Fibroblast of skin of scalp (primary cell): Measurements from ENCODE around the gene EDAR.
A peak's percentile ranks its signal among the peaks of the same experiment; 100 is the strongest.

Experiments used
- DNase-seq: peaks from one replicate; pipeline ENCODE4 v3.0.0-alpha.2; 2013

EDAR gene

DNA sequence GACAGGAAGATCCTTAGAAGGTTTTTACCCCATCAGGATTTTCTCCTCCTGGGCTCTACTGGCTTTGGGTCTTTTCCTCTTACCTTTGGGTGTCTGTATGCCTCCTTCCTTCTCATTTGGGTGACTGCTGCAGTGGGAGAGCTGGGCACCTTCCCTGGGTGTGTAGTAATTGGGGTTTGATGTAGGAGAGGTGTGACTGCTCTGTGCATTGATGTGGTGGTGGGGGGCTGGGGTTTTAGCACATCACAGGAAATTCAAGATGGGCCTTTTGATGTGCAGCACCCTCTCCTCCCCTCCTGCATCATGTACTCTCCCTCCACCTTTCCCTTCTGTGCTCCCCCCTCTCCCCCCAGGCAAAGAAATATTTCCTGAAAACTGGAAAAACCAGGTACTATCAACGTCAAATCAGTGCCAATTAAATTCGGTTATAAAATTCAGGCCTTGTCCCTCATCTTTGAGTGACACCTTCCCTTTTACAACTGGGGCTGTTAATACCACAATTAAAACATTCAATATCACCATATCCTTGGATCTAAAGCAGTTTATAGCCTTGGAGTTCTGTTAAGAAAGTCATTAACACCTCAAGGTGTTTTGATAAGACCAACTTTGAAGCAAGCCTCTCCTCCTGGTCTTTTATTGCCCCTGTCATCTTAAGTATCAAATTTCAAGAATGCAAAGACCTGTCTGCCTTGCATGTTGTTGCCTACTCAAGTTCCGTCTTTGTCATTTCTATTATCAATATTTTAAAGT is 23.3 kb downstream of the EDAR start:
- no peak for DNase-seq

- DNase-seq = no peak
These were observed 26.0 kb downstream of the EDAR start for GRCh38 chr2:108963057-108963456.

- no peak for DNase-seq
These were observed 27.2 kb downstream of the EDAR start for GRCh38 chr2:108961796-108962195.

- no peak for DNase-seq
These were observed 29.0 kb downstream of the EDAR start for GRCh38 chr2:108960006-108960405.

DNA sequence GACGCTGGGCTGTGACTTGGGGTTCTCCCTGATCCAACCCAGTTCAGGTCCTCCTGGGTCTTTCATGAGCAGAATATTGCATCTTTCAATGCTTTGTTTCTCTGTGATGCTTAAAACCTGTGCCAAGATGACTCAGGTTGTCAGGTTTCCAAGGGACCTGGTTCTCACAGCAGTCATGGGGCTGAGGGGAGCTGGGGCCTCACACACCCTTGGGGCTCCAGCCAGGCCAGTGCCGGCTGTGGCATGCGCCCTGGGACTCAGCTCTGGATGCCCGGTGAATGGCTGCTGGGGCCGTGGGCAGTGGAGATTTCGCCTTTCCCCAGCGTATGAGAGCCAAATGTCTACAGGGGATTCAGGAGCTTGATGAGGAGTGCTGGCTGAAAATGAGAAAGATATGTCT is 29.6 kb downstream of the EDAR start:
- DNase-seq = no peak

- no peak for DNase-seq
These were observed 30.2 kb downstream of the EDAR start for GRCh38 chr2:108958632-108959341.

DNA sequence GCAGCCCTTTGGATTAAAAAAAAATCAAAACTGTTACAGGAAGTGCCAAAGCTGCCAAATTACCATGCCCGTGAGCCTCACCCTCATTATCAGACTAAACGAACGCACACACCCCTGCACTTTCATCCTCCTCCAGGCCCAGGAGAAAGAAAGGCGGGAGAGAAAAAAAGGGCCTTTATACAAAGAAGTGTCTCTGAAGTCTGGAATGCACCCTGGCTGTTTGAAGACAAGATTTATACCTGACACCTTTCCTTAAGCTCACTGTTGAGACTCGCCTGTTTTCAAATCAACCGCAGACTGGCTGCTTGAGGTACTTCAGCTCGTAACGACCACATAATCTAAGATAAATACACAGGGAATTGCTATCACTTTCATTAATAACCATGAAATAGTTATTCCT is 31.0 kb downstream of the EDAR start:
- no peak for DNase-seq

GRCh38 chr2:108956375-108956774 is 32.6 kb downstream of the EDAR start:
- no peak for DNase-seq

DNA sequence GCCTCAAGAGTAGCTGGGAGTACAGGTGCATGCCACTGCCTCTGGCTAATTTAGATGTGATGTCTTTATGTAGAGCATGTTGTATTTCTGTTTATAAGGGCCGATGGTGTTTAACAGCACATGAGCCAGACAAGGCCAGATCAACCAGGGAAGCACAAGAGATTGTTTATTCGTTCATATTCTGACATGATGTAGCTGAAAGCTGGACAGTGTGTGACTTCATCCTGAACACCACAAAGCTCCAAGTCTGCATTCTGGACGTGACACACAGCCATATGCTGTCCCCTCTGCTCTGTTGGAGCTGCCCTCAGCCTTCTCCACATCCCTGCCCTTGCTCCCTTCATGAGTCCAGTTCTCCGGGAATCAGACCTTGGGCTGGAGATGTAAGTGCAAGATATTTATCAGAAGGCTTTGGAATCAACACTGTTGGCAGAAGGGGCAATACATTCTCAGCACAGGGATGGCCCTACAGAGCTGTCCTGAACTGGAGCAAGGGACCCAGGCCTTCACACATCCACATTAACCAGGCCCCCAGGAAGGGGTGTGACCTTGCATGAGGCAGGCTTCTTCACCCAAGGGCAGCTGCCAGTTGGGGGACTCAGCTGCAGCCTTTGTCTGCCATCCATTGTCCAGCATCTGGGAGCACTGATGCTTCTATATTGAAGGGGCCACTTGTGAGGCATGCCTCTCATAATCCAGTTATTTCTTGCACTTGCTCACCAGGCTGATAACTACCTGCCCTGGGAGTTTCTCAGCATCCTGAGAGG is 38.5 kb downstream of the EDAR start:
- DNase-seq = no peak

GRCh38 chr2:108949316-108950239 is 39.4 kb downstream of the EDAR start:
- peak; percentile 11 for DNase-seq

DNA sequence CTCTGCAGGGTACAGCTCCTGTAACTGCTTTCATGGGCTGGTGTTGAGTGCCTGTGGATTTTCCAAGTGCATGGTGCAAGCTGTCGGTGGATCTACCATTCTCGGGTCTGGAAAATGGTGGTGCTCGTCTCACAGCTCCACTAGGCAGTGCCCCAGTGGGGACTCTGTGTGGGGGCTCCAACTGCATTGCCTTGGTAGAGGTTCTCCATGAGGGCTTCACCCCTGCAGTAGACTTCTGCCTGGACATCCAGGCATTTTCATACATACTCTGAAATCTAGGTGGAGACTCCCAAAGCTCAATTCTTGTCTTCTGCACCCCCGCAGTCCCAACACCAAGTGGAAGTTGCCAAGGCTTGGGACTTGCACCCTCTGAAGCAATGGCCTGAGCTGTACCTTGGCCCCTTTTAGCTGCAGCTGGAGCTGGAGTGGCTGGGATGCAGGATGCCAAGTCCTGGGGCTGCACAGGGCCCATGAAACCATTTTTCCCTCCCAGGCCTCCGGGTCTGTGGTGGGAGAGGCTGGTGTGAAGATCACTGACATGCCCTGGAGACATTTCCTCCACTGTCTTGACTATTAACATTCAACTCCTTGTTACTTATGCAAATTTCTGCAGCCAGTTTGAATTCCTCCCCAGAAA is 41.6 kb downstream of the EDAR start:
- DNase-seq = no peak

GRCh38 chr2:108946442-108946841 is 42.6 kb downstream of the EDAR start:
- no peak for DNase-seq

GRCh38 chr2:108945969-108946368 is 43.1 kb downstream of the EDAR start:
- peak; percentile 14 for DNase-seq

DNA sequence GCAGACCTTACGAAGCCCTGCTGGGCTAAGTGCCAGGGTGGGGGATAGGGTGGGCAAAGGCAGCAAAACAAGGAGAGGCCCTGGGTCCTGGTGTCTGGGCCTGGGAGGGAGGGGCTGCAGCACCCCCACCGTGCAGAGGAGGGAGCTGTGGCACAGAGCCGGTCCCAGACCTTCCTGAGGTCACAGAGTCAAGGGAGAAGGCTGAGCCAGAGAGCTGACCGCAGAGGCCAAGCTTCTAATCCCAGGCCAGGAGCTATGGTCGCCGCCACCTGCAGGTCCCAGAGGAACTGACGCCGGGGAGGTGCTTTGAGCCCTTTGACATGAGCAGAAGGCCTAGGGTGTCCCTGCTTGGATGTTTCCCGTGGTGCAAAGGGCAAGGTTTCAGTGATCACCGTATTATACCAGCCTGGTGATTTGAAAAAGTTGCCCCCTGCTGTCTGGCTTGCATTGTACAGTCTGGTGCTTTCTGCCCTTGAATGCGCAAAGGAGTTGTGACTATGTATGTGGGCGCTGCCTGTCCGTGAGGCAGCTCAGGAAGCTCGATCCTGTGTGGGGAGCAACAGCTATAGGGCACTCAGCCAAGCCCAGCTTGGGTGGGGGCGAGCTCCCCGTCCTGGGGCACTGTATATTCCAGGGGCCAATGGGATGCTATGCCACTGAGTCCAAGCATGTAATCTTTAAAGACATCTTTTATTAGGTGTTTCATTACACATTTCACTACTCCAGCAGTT is 44.3 kb downstream of the EDAR start:
- DNase-seq = no peak

GRCh38 chr2:108943751-108944150 is 45.3 kb downstream of the EDAR start:
- no peak for DNase-seq

DNA sequence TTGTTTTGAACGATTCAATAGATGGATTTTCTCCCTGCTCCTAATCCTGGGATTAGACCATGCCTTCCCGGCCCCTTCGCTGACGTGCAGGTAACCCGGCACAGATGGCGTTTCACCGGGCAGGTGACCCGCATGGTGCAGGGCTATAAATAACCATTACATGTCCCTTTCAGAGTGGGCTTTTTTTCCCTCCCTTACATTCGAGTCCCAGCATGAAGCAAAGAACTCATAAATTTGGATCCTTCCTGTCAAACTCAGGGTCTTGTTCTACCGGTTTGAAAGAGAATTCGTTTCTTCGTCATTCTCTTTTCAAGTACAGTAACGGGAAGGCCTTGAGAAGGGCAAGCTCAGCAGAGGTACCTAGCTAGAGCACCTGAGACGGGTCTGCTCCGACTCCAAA is 46.1 kb downstream of the EDAR start:
- DNase-seq = no peak

DNA sequence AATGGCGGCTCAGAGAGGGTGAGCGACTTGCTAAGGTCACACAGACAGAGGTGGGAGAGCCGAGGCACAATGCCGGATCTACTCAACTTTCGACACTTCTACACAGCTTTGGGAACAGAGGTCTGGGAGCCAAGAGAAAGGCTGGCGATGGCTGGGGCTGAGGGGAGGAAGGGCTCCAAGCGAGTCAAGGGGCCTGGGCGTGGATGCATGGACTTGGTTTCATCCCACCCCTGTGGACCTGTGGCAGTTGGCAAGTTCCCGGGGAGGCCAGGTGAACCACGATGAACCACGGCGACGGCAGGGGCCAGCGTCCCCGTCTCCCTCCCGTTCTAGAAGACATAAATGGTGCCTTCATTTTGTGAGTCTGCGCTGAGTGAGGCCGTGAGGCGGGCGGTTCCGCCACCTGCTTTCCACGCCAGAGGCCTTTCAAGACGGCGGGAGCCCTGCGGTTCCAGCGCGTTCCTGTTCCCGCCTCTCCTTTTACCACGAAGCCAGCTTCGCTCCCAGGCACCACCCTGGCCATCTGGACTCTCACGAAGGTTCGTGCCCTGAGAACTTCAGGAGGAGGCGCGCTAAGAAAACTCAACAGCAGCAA is 46.7 kb downstream of the EDAR start:
- no peak for DNase-seq

DNA sequence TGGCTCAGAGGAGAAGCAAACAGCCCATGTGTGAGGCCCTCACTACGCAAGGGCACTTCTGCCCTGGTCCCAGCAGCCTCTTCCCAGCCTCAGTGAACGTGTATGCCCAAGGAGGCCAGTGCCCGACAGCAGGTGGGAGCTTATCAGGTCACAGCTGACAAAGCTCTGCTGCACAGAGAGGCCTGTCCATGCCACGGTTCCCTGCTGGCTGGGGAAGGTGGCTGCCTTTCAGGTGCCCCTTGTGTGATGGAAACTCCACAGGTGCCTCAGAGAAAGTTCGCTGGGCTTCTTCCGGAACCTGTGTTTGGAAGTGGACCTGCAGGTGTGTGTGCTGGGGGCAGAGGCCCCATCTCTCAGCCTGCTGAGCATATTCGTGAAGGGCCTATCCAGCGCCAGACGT is 47.3 kb downstream of the EDAR start:
- no peak for DNase-seq

DNA sequence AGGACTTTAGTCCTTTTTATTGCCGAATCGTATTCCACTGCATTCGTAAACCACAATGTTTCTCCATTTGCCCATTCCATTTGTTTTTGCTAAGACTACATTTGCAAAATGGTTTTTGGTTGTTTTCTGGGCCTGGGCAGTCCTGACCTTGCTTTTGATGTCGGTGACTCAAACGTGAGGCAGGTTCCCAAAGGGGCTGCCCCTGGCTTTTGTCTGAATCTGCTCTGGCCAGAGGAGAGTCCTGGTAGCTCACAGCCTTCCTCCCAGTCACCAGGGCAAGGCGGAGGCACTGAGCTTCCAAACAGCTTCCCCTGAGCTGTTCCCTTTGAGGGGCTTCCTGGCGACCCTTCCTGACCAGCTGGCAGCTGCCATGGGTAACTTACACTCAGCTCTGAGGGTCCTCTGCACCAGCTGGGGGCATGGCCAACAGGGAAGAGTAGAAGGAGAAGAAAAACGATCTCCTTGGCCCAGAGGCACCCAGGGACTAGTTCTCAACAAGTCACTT is 47.8 kb downstream of the EDAR start:
- DNase-seq = no peak

- DNase-seq = no peak
These were observed 48.9 kb downstream of the EDAR start for GRCh38 chr2:108940156-108940555.
